Osteoblast (primary cell): ENCODE results near the gene DOLK. TPM values are rescaled to one million over a fixed set of nuclear protein-coding genes. Genes with fewer than 3 reads are reported as not detected.
"Not testable (repeated sequence)": the region's sequence is repeated elsewhere in the genome, so short reads cannot be mapped to it uniquely, and the experiment has no call there.

Experiments
- DNase-seq: peaks from one replicate; pipeline ENCODE4 v3.0.0; 2011; ENCODE audit warnings: low spot score, mixed read lengths; ENCODE audit not compliant: insufficient read length; ENCODE audit errors: missing footprints
- H2AFZ ChIP-seq: 2 replicates; pipeline ENCODE4 v1.6.0; 2011; ENCODE audit warnings: mild to moderate bottlenecking, low read length
- H3K27ac ChIP-seq: 2 replicates; pipeline ENCODE4 v1.5.1; 2011; ENCODE audit warnings: mild to moderate bottlenecking, low read depth, low read length, moderate library complexity
- H3K27me3 ChIP-seq: 2 replicates; pipeline ENCODE4 v1.6.0; 2012; ENCODE audit warnings: mild to moderate bottlenecking, control low read depth, inconsistent platforms, low read length, moderate library complexity; ENCODE audit not compliant: insufficient read depth
- H3K36me3 ChIP-seq: 2 replicates; pipeline ENCODE4 v1.5.1; 2011; ENCODE audit warnings: mild to moderate bottlenecking, low read length, control low read depth, moderate library complexity; ENCODE audit not compliant: insufficient read depth
- H3K4me1 ChIP-seq: 2 replicates; pipeline ENCODE4 v1.5.1; 2011; ENCODE audit warnings: mild to moderate bottlenecking, low read length, control low read depth, moderate library complexity; ENCODE audit not compliant: insufficient read depth
- H3K4me2 ChIP-seq: 2 replicates; pipeline ENCODE4 v1.6.0; 2011; ENCODE audit warnings: mild to moderate bottlenecking, low read length; ENCODE audit not compliant: insufficient read depth
- H3K4me3 ChIP-seq: fragments of 200-600 bp; sonication (generic); 3 replicates; pipeline ENCODE4 v1.5.1; 2012; ENCODE audit warnings: mild to moderate bottlenecking, low read length, inconsistent platforms; ENCODE audit not compliant: insufficient read depth
- H3K79me2 ChIP-seq: 2 replicates; pipeline ENCODE4 v1.6.0; 2012; ENCODE audit warnings: mild to moderate bottlenecking, low read length, control low read depth, inconsistent platforms; ENCODE audit not compliant: insufficient read depth
- H3K9me3 ChIP-seq: 2 replicates; pipeline ENCODE4 v1.5.1; 2011; ENCODE audit warnings: low read depth, low read length, control low read depth
- H4K20me1 ChIP-seq: 2 replicates; pipeline ENCODE4 v1.6.0; 2012; ENCODE audit warnings: mild to moderate bottlenecking, low read length, control low read depth; ENCODE audit not compliant: insufficient read depth
- CTCF ChIP-seq: IDR thresholded peaks from 2 replicates; pipeline ENCODE4 v1.5.1; 2011; ENCODE audit warnings: mild to moderate bottlenecking, low read depth, low read length, moderate library complexity; ENCODE audit errors: extremely low read depth
- total RNA-seq: library from RNA; depleted of rRNA; stranded (reverse); fragments of >200 nt; gene quantifications from 2 replicates; pipeline ENCODE4 v1.2.3, GENCODE V29; 2012

DOLK gene
- total RNA-seq, 1 donor = 28.6 TPM

GRCh38 chr9:128945798-128946501, 1.5 kb downstream of the DOLK start:
- no peak for TF ChIP-seq CTCF
- no peak overlapping the region for H3K4me3 ChIP-seq

GRCh38 chr9:128944966-128945365, 2.4 kb downstream of the DOLK start:
- H3K4me2 ChIP-seq, H3K4me1 ChIP-seq, H3K4me3 ChIP-seq, H4K20me1 ChIP-seq, DNase-seq, H3K27me3 ChIP-seq, H3K36me3 ChIP-seq, H2AFZ ChIP-seq, H3K27ac ChIP-seq, H3K9me3 ChIP-seq: not testable (repeated sequence)
- H3K79me2 ChIP-seq = peaks cover 21% of the 10 kb centered on the region

More at GRCh38 chr9:128945798-128946501, 1.5 kb downstream of the DOLK start:
- H3K79me2 ChIP-seq = peaks cover 21% of the 10 kb centered on the region
- no peak overlapping the region for H2AFZ ChIP-seq
- no peaks in the 10 kb centered on the region for H3K9me3 ChIP-seq
- peaks cover 15% of the 10 kb centered on the region for H3K36me3 ChIP-seq
- DNase-seq = no peak
- H4K20me1 ChIP-seq = peaks cover 3% of the 10 kb centered on the region
- no peak overlapping the region for H3K27ac ChIP-seq
- peaks cover 8% of the 10 kb centered on the region for H3K4me1 ChIP-seq
- H3K4me2 ChIP-seq = no peak overlapping the region
- H3K27me3 ChIP-seq = no peaks in the 10 kb centered on the region

GRCh38 chr9:128943832-128944620, 3.4 kb downstream of the DOLK start:
- Histone ChIP-seq H3K9me3 (no peaks in the 10 kb centered on the region), H3K27me3 (no peaks in the 10 kb centered on the region), H3K4me1 (peaks cover 8% of the 10 kb centered on the region), H3K4me2 (no peak overlapping the region), H4K20me1 (peaks cover 3% of the 10 kb centered on the region), H3K27ac (no peak overlapping the region), H3K4me3 (no peak overlapping the region), H3K79me2 (peaks cover 19% of the 10 kb centered on the region), H3K36me3 (peaks cover 5% of the 10 kb centered on the region), H2AFZ (no peak overlapping the region)
- TF ChIP-seq CTCF = no peak
- peak; percentile 86 for DNase-seq

- Histone ChIP-seq H3K27me3 (no peaks in the 10 kb centered on the region), H3K79me2 (peaks cover 8% of the 10 kb centered on the region), H3K4me2 (no peak overlapping the region), H3K4me3 (no peak overlapping the region), H3K36me3 (peaks cover 5% of the 10 kb centered on the region), H3K27ac (no peak overlapping the region), H3K9me3 (no peaks in the 10 kb centered on the region), H4K20me1 (no peaks in the 10 kb centered on the region), H2AFZ (no peak overlapping the region), H3K4me1 (no peaks in the 10 kb centered on the region)
- no peak for TF ChIP-seq CTCF
- no peak for DNase-seq
Observed at GRCh38 chr9:128940946-128941755, 6.3 kb downstream of the DOLK start.
